HCT116 (cell line): ENCODE measurements around the gene FAM227B. TPM values are rescaled to one million over a fixed set of nuclear protein-coding genes. Genes with fewer than 3 reads are reported as not detected.
"Not testable (repeated sequence)": the region's sequence is repeated elsewhere in the genome, so short reads cannot be mapped to it uniquely, and the experiment has no call there.

ENCODE experiments used
- ATAC-seq: fragments of 200-7000 bp; cut with Tn5 transposase; 2 replicates; pipeline ENCODE4 v1.9.1; 2020; ENCODE audit warnings: mild to moderate bottlenecking, moderate library complexity
- BruUV-seq: library from RNA; stranded (reverse); fragments of 400-500 nt; replicated peaks from 2 replicates; lab custom pipeline; 2021; lab: Mats Ljungman, UMichigan
- CTCF ChIA-PET: fragments of 300-600 bp; sonication (Branson Sonifier 250); formaldehyde crosslinking; loops from one replicate; lab custom pipeline; 2021; ENCODE audit warnings: antibody characterized with exemption; lab: Charles Lee
- POLR2A ChIA-PET: fragments of 300-600, 350-600 bp; sonication (Branson Sonifier 250); formaldehyde crosslinking; loops from one replicate; lab custom pipeline; 2021; ENCODE audit warnings: antibody characterized with exemption; lab: Charles Lee
- RAD21 ChIA-PET, 2 experiments: fragments of 300-600 bp; sonication (Branson Sonifier 250); formaldehyde crosslinking; loops; one replicate each; lab custom pipeline; 2023; ENCODE audit warnings: low total read pairs in 2 of 2; ENCODE audit not compliant: uncharacterized antibody in 2 of 2, unreplicated experiment in 2 of 2, low non-redundant PET in 1 of 2; lab: Charles Lee
- DNase-seq: peaks from one replicate; pipeline ENCODE4 v3.0.0-alpha.2; 2010; ENCODE audit warnings: low read depth, low spot score
- H2AFZ ChIP-seq: fragments of 200-600 bp; shearing (Covaris generic), sonication (generic); 2 replicates; pipeline ENCODE4 v1.6.1; 2017; ENCODE audit warnings: low read depth, mixed run types, mixed read lengths, antibody characterized with exemption, low read length; ENCODE audit not compliant: poor library complexity, severe bottlenecking
- H3K27ac ChIP-seq: 2 replicates; pipeline ENCODE4 v1.5.1; 2012; ENCODE audit warnings: low read depth, low read length
- H3K27me3 ChIP-seq: fragments of 200-600 bp; sonication (generic); 2 replicates; pipeline ENCODE4 v1.6.1; 2016; ENCODE audit warnings: mixed run types, low read length, mixed read lengths; ENCODE audit not compliant: insufficient read depth
- H3K36me3 ChIP-seq, 2 experiments: fragments of 200-500 bp in 1 of 2; fragments of 200-600 bp in 1 of 2; sonication (Bioruptor generic) in 1 of 2; sonication (generic) in 1 of 2; 2 replicates each; pipeline versions ENCODE4 v1.5.1 to v1.6.1; 2014 to 2016; ENCODE audit warnings: low read length in 2 of 2, inconsistent platforms in 1 of 2, mixed read lengths in 1 of 2, mixed run types in 1 of 2; ENCODE audit not compliant: insufficient read depth in 2 of 2, control insufficient read depth in 1 of 2
- H3K4me1 ChIP-seq, 2 experiments: fragments of 200-600 bp in 1 of 2; sonication (generic) in 1 of 2; 2 replicates each; pipeline versions ENCODE4 v1.5.1 to v1.6.1; 2012 to 2017; ENCODE audit warnings: low read length in 2 of 2, inconsistent platforms in 1 of 2, mild to moderate bottlenecking in 1 of 2, mixed read lengths in 1 of 2, mixed run types in 1 of 2, moderate library complexity in 1 of 2; ENCODE audit not compliant: insufficient read depth in 2 of 2, control insufficient read depth in 1 of 2
- H3K4me2 ChIP-seq: fragments of 200-600 bp; sonication (generic); 2 replicates; pipeline ENCODE4 v1.6.1; 2017; ENCODE audit warnings: mixed run types, low read length, mixed read lengths
- H3K4me3 ChIP-seq, 2 experiments: fragments of 200-600 bp in 1 of 2; sonication (generic) in 1 of 2; replicated peaks in 1 of 2; 2 replicates each; pipeline ENCODE4 v1.5.1; 2011 to 2016; ENCODE audit warnings: low read length in 2 of 2, control low read depth in 1 of 2, low read depth in 1 of 2, mild to moderate bottlenecking in 1 of 2, mixed read lengths in 1 of 2, mixed run types in 1 of 2
- H3K79me2 ChIP-seq: fragments of 200-600 bp; sonication (generic); 2 replicates; pipeline ENCODE4 v1.6.1; 2017; ENCODE audit warnings: mild to moderate bottlenecking, mixed run types, low read length, moderate library complexity, mixed read lengths; ENCODE audit not compliant: insufficient read depth
- H3K9ac ChIP-seq: fragments of 200-600 bp; sonication (generic); 2 replicates; pipeline ENCODE4 v1.6.1; 2016; ENCODE audit warnings: low read length, mixed read lengths
- H3K9me2 ChIP-seq: fragments of 200-600 bp; sonication (generic), shearing (Covaris generic); 2 replicates; pipeline ENCODE4 v1.6.1; 2017; ENCODE audit warnings: mixed run types, mild to moderate bottlenecking, moderate library complexity; ENCODE audit not compliant: insufficient read depth
- H3K9me3 ChIP-seq, 2 experiments: fragments of 200-500 bp in 1 of 2; fragments of 200-600 bp in 1 of 2; sonication (Bioruptor generic) in 1 of 2; sonication (generic) in 1 of 2; 2 replicates each; pipeline ENCODE4 v1.6.1; 2014 to 2017; ENCODE audit warnings: low read length in 2 of 2, mixed read lengths in 2 of 2, inconsistent platforms in 1 of 2, low read depth in 1 of 2, mild to moderate bottlenecking in 1 of 2, mixed run types in 1 of 2, moderate library complexity in 1 of 2; ENCODE audit not compliant: control insufficient read depth in 1 of 2, insufficient read depth in 1 of 2
- H4K20me1 ChIP-seq: fragments of 200-600 bp; sonication (generic), shearing (Covaris generic); 2 replicates; pipeline ENCODE4 v1.6.1; 2017; ENCODE audit warnings: mixed run types, mild to moderate bottlenecking, moderate library complexity; ENCODE audit not compliant: insufficient read depth
- CBX3 ChIP-seq: IDR thresholded peaks from 2 replicates; pipeline ENCODE4 v1.6.1; 2012; ENCODE audit warnings: low read depth
- CEBPB ChIP-seq: IDR thresholded peaks from 2 replicates; pipeline ENCODE4 v1.6.1; 2012; ENCODE audit warnings: low read depth
- CTCF ChIP-seq, 3 experiments: fragments of 200-600 bp in 1 of 3; sonication (generic) in 1 of 3; IDR thresholded peaks in 2 of 3; conservative IDR thresholded peaks in 1 of 3; 2 replicates each; pipeline ENCODE4 v1.5.1; 2012 to 2017; ENCODE audit warnings: low read depth in 2 of 3, low read length in 2 of 3, antibody characterized with exemption in 1 of 3, borderline replicate concordance in 1 of 3, control low read depth in 1 of 3, mild to moderate bottlenecking in 1 of 3, mixed read lengths in 1 of 3, mixed run types in 1 of 3, moderate library complexity in 1 of 3; ENCODE audit not compliant: insufficient read depth in 1 of 3
- EGR1 ChIP-seq: IDR thresholded peaks from 2 replicates; pipeline ENCODE4 v1.6.1; 2012; ENCODE audit warnings: low read depth
- ELF1 ChIP-seq: IDR thresholded peaks from 2 replicates; pipeline ENCODE4 v1.6.1; 2012; ENCODE audit warnings: low read depth, borderline replicate concordance
- EZH2 ChIP-seq: fragments of 200-600 bp; sonication (generic); IDR thresholded peaks from 2 replicates; pipeline ENCODE4 v1.6.1; 2017; ENCODE audit warnings: antibody characterized with exemption, mixed run types
- EZH2phosphoT487 ChIP-seq: fragments of 200-600 bp; IDR thresholded peaks from 2 replicates; pipeline ENCODE4 v1.6.1; 2018; ENCODE audit warnings: antibody characterized with exemption, borderline replicate concordance
- FOSL1 ChIP-seq: IDR thresholded peaks from 2 replicates; pipeline ENCODE4 v1.6.1; 2012; ENCODE audit warnings: low read depth
- JUND ChIP-seq: IDR thresholded peaks from 2 replicates; pipeline ENCODE4 v1.6.1; 2012
- POLR2A ChIP-seq: IDR thresholded peaks from 2 replicates; pipeline ENCODE4 v1.7.0; 2011; ENCODE audit warnings: borderline replicate concordance; ENCODE audit not compliant: insufficient read depth, insufficient read length; ENCODE audit errors: extremely low read depth
- RAD21 ChIP-seq: IDR thresholded peaks from 2 replicates; pipeline ENCODE4 v1.6.1; 2012; ENCODE audit warnings: low read depth, mild to moderate bottlenecking
- SRF ChIP-seq: IDR thresholded peaks from 2 replicates; pipeline ENCODE4 v1.6.1; 2012; ENCODE audit warnings: low read depth
- TCF7L2 ChIP-seq: IDR thresholded peaks from 2 replicates; pipeline ENCODE4 v1.7.0; 2011; ENCODE audit warnings: borderline replicate concordance, inconsistent platforms; ENCODE audit not compliant: insufficient read depth, insufficient read length; ENCODE audit errors: extremely low read depth
- YY1 ChIP-seq: IDR thresholded peaks from 2 replicates; pipeline ENCODE4 v1.6.1; 2011; ENCODE audit warnings: low read length, low read depth, moderate library complexity, mild to moderate bottlenecking; ENCODE audit not compliant: insufficient replicate concordance; ENCODE audit errors: extremely low read depth
- ZNF274 ChIP-seq: fragments of 200-500 bp; sonication (Bioruptor generic); IDR thresholded peaks from 2 replicates; pipeline ENCODE4 v1.6.1; 2014; ENCODE audit warnings: mild to moderate bottlenecking, low read depth, low read length, inconsistent platforms
- intact Hi-C: fragments of 100-400 bp; cut with micrococcal nuclease; formaldehyde crosslinking; loops from 2 replicates; pipeline ENCODE4 v1.10.0; 2022
- total RNA-seq: library from RNA; stranded (reverse); gene quantifications from one replicate; pipeline ENCODE4 v1.2.1, GENCODE V29; 2021; ENCODE audit not compliant: unreplicated experiment

Gene FAM227B
- total RNA-seq, 1 experiment from 2014 or later: 6.9 TPM

- no peaks in the 10 kb centered on the region for H4K20me1 ChIP-seq
- H3K9me3 ChIP-seq: peaks cover 0 to 4% of the 10 kb centered on the region in 2 experiments; a peak in 2 of 4 replicates
- POLR2A ChIA-PET: no interaction called here
- no peaks in the 10 kb centered on the region for H3K4me1 ChIP-seq
- H3K4me3 ChIP-seq: no peak overlapping the region
- H3K9me2 ChIP-seq: no peaks in the 10 kb centered on the region
- TF ChIP-seq YY1 (no peak), ZNF274 (no peak), JUND (no peak), CEBPB (no peak), EZH2phosphoT487 (no peak), EGR1 (no peak), RAD21 (no peak), CTCF (IDR thresholded peaks at IDR 0.05 in 2 of 3, conservative IDR thresholded peaks at IDR 0.05 in 1 of 3; ENCODE audit: borderline replicate concordance in 1 of 3, insufficient read depth in 1 of 3, low read depth in 2 of 3, low read length in 2 of 3) (no peak), FOSL1 (no peak), ELF1 (no peak), POLR2A (no peak), TCF7L2 (no peak), CBX3 (no peak), EZH2 (no peak), SRF (no peak)
- intact Hi-C loops: no loop called here
- DNase-seq (no peak), ATAC-seq (no peak)
- no peak overlapping the region for H3K9ac ChIP-seq
- no peaks in the 10 kb centered on the region for H3K36me3 ChIP-seq
- H3K79me2 ChIP-seq: no peaks in the 10 kb centered on the region
- BruUV-seq: no TSS peak
- H2AFZ ChIP-seq: no peak overlapping the region
- no peak overlapping the region for H3K4me2 ChIP-seq
- CTCF ChIA-PET: no interaction called here
- RAD21 ChIA-PET: no interaction called here
- no peak overlapping the region for H3K27ac ChIP-seq
- no peaks in the 10 kb centered on the region for H3K27me3 ChIP-seq
Measured at GRCh38 chr15:49604625-49605409, 15.8 kb downstream of the FAM227B start.

GRCh38 chr15:49592829-49593316 lies 27.7 kb downstream of the FAM227B start:
- H2AFZ ChIP-seq, H3K36me3 ChIP-seq, CTCF ChIA-PET, H3K27ac ChIP-seq, H3K9ac ChIP-seq, H3K9me2 ChIP-seq, BruUV-seq, intact Hi-C loops, H3K79me2 ChIP-seq, H3K9me3 ChIP-seq, H3K27me3 ChIP-seq, H3K4me1 ChIP-seq, H3K4me3 ChIP-seq, H4K20me1 ChIP-seq, H3K4me2 ChIP-seq, RAD21 ChIA-PET, POLR2A ChIA-PET, ATAC-seq, DNase-seq: not testable (repeated sequence)
